Right atrium auricular region (tissue), 2 donors: Measurements from ENCODE around the gene JAZF1. TPM values are rescaled to one million over a fixed set of nuclear protein-coding genes. Genes with fewer than 3 reads are reported as not detected.
"Not testable (repeated sequence)": the region's sequence is repeated elsewhere in the genome, so short reads cannot be mapped to it uniquely, and the experiment has no call there.

Experiments used
- DNase-seq: peaks from one replicate; pipeline ENCODE4 v3.0.0-alpha.2; 2019; ENCODE audit warnings: low spot score
- H3K27ac ChIP-seq, 2 donors: fragments of 200-600 bp; sonication (generic); 1 replicate in 1 of 2; 2 replicates in 1 of 2; pipeline ENCODE4 v1.5.1; 2016 to 2019
- H3K27me3 ChIP-seq, 2 donors: fragments of 200-600 bp; sonication (generic); one replicate each; pipeline versions ENCODE4 v1.5.1 to v1.6.0; 2017 to 2019
- H3K36me3 ChIP-seq: fragments of 200-600 bp; sonication (generic); one replicate; pipeline ENCODE4 v1.5.1; 2016
- H3K4me1 ChIP-seq, 2 donors: fragments of 200-600 bp; sonication (generic); one replicate each; pipeline versions ENCODE4 v1.5.1 to v1.6.0; 2017 to 2019
- H3K4me3 ChIP-seq, 2 donors: fragments of 200-600 bp; sonication (generic); 1 replicate in 1 of 2; 2 replicates in 1 of 2; pipeline ENCODE4 v1.5.1; 2017 to 2019; ENCODE audit warnings: mild to moderate bottlenecking in 1 of 2, moderate library complexity in 1 of 2
- H3K9me3 ChIP-seq, 2 donors: fragments of 200-600 bp; sonication (generic); one replicate each; pipeline ENCODE4 v1.5.1; 2019
- CTCF ChIP-seq, 2 donors: fragments of 200-600 bp; sonication (generic); IDR thresholded peaks; one replicate each; pipeline ENCODE4 v1.5.1; 2019; ENCODE audit warnings: antibody characterized with exemption in 2 of 2
- total RNA-seq, 2 donors: library from RNA; depleted of rRNA; stranded (reverse); fragments of >200 nt; gene quantifications; one replicate each; pipeline ENCODE4 v1.1.0, GENCODE V29; 2016

JAZF1 gene
- total RNA-seq, 2 donors from 2014 or later = 13.2 to 18.5 TPM

- no peak for TF ChIP-seq CTCF (IDR thresholded peaks at IDR 0.05)
- no peak for DNase-seq
- H3K27ac ChIP-seq = no peak overlapping the region
- H3K4me3 ChIP-seq = no peak overlapping the region
- peaks cover 12% of the 10 kb centered on the region for H3K36me3 ChIP-seq
- H3K27me3 ChIP-seq = no peaks in the 10 kb centered on the region
- H3K4me1 ChIP-seq = no peaks in the 10 kb centered on the region
- no peaks in the 10 kb centered on the region for H3K9me3 ChIP-seq
Measured at GRCh38 chr7:27889800-27890199, 290.8 kb downstream of the JAZF1 start.

DNA sequence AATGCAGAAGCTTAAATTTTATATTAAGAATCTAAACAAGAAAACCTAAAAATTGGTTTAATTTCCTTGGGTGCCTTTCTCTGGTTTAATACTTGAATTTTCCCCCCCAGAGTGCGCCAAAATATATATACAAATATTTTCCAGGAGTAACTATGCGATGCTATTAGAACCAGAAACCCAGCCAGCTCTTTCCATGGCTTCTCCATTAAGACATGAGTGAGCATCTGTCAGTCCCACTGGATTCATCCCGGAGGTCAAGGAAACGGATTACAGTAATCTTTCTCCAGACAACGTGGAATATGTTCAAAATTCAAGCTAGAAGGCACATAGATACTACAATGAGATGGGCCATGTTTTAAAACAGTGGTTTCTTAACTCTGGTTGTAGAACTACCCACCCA is 291.9 kb downstream of the JAZF1 start:
- Histone ChIP-seq H3K27ac (no peak overlapping the region), H3K27me3 (no peaks in the 10 kb centered on the region), H3K9me3 (no peaks in the 10 kb centered on the region), H3K36me3 (peaks cover 2% of the 10 kb centered on the region), H3K4me1 (no peaks in the 10 kb centered on the region), H3K4me3 (no peak overlapping the region)
- TF ChIP-seq CTCF (IDR thresholded peaks at IDR 0.05) = no peak
- DNase-seq = no peak

- not testable (repeated sequence) for H3K36me3 ChIP-seq, DNase-seq, H3K4me3 ChIP-seq, H3K9me3 ChIP-seq, H3K27me3 ChIP-seq, H3K4me1 ChIP-seq, H3K27ac ChIP-seq
Measured at GRCh38 chr7:27886710-27887109, 293.9 kb downstream of the JAZF1 start.

DNA sequence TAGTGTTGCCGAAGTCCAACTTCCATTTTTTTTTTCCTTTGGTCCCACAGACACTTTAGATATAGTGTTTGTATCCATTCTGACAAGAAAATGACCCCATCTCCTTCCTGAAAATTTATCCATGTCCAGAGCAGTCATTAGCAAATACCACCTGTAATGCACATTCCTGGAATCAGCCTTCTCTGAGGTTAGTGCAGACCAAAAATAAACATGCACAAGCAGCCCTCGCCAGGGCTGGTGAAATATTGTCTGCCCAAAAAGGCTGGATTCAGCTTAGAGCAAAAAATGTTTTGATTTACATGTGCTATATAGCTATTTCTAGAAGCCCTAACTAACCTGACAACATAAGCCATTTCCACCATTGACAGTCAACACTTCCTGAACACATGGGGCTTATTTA is 294.9 kb downstream of the JAZF1 start:
- no peak for DNase-seq
- Histone ChIP-seq H3K9me3 (no peaks in the 10 kb centered on the region), H3K36me3 (no peaks in the 10 kb centered on the region), H3K27me3 (no peaks in the 10 kb centered on the region), H3K4me3 (no peak overlapping the region), H3K27ac (no peak overlapping the region), H3K4me1 (peaks cover 0 to 7% of the 10 kb centered on the region in 2 donors)
- no peak for TF ChIP-seq CTCF (IDR thresholded peaks at IDR 0.05)

- TF ChIP-seq CTCF (IDR thresholded peaks at IDR 0.05) = no peak
- Histone ChIP-seq H3K27ac (no peak overlapping the region), H3K27me3 (no peaks in the 10 kb centered on the region), H3K36me3 (no peaks in the 10 kb centered on the region), H3K4me3 (no peak overlapping the region), H3K4me1 (peaks cover 0 to 7% of the 10 kb centered on the region in 2 donors), H3K9me3 (no peaks in the 10 kb centered on the region)
- DNase-seq = no peak
Measured at GRCh38 chr7:27883696-27884095, 296.9 kb downstream of the JAZF1 start.

DNA sequence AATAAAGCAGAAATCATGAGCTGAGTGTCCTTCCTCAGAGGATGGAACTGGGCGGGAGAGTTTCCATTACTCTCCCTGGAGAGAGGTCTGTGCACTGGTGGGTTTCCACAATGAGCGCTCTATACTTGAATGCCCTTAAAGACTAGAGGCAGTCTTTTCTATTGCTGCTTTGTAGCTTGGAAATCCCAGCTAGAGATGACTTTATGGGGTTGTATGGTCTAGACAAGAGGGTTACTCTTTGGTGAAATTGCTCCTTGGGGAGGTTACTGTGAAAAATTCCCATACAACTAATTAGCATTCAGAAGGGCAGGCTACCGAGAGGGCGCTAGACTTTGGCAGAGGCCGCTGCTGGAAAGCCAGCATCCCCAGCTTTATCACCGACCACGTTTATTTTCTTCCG is 303.8 kb downstream of the JAZF1 start:
- Histone ChIP-seq H3K9me3 (no peaks in the 10 kb centered on the region), H3K4me1 (peaks cover 0 to 16% of the 10 kb centered on the region in 2 donors), H3K36me3 (no peaks in the 10 kb centered on the region), H3K27ac (no peak overlapping the region), H3K4me3 (no peak overlapping the region), H3K27me3 (no peaks in the 10 kb centered on the region)
- TF ChIP-seq CTCF (IDR thresholded peaks at IDR 0.05) = no peak
- DNase-seq = no peak
